Testis (tissue), 3 donors: ENCODE measurements around the gene CIT. TPM values are rescaled to one million over a fixed set of nuclear protein-coding genes. Genes with fewer than 3 reads are reported as not detected.

Experiments
- DNase-seq: peaks from one replicate; pipeline ENCODE4 v3.0.0-alpha.2; 2019
- H3K27ac ChIP-seq, 2 donors: fragments of 200-600 bp; sonication (generic); one replicate each; pipeline ENCODE4 v1.5.1; 2019
- H3K27me3 ChIP-seq: fragments of 200-600 bp; sonication (generic); one replicate; pipeline ENCODE4 v1.5.1; 2019
- H3K36me3 ChIP-seq: fragments of 200-600 bp; sonication (generic); one replicate; pipeline ENCODE4 v1.5.1; 2017; ENCODE audit warnings: low read depth; ENCODE audit errors: missing control alignments
- H3K4me1 ChIP-seq: fragments of 200-600 bp; sonication (generic); one replicate; pipeline ENCODE4 v1.5.1; 2019
- H3K4me3 ChIP-seq, 2 donors: fragments of 200-600 bp; sonication (generic); one replicate each; pipeline ENCODE4 v1.5.1; 2017 to 2019
- H3K9me3 ChIP-seq: fragments of 200-600 bp; sonication (generic); one replicate; pipeline ENCODE4 v1.5.1; 2017
- POLR2A ChIP-seq: fragments of 450-650 bp; IDR thresholded peaks from one replicate; pipeline ENCODE4 v1.6.1; 2017; ENCODE audit warnings: antibody characterized with exemption, mild to moderate bottlenecking, moderate library complexity
- WGBS, 2 donors: methylation state at CpG; one replicate each; pipeline ENCODE4 v1.1.5; 2018; 5-methylcytosine and 5-hydroxymethylcytosine counted together
- intact Hi-C: fragments of 100-400 bp; cut with DNase I; formaldehyde crosslinking; loops from one replicate; pipeline ENCODE4 v1.15.1; 2023; ENCODE audit warnings: low total_unique reads
- polyA plus RNA-seq: library from polyadenylated mRNA; stranded (reverse); fragments of 350-450 nt; fragmentation: Illumina TruSeq; extraction: RNeasy Lipid Tissue Mini Kit (QIAGEN cat#74804); gene quantifications from one replicate; pipeline ENCODE4 v1.2.3, GENCODE V29; 2014; ENCODE audit warnings: low read depth, low replicate concordance; ENCODE audit not compliant: insufficient read depth
- total RNA-seq, 2 donors: library from RNA; depleted of rRNA; stranded (reverse); fragments of >200 nt; gene quantifications; one replicate each; pipeline ENCODE4 v1.2.3, GENCODE V29; 2016
- TF ChIP-seq, protein P1 (sequence below), 3 experiments: fragments of 450-650 bp in 2 of 3; fragments of 200-600 bp in 1 of 3; sonication (generic) in 1 of 3; IDR thresholded peaks; one replicate each; pipeline ENCODE4 v1.5.1; 2016 to 2019; ENCODE audit warnings: antibody characterized with exemption in 3 of 3, mild to moderate bottlenecking in 2 of 3, moderate library complexity in 1 of 3

Gene CIT
- total and polyA plus RNA-seq, 3 donors from 2014 or later = 14.6 to 30.0 (median 20.0) TPM

DNA sequence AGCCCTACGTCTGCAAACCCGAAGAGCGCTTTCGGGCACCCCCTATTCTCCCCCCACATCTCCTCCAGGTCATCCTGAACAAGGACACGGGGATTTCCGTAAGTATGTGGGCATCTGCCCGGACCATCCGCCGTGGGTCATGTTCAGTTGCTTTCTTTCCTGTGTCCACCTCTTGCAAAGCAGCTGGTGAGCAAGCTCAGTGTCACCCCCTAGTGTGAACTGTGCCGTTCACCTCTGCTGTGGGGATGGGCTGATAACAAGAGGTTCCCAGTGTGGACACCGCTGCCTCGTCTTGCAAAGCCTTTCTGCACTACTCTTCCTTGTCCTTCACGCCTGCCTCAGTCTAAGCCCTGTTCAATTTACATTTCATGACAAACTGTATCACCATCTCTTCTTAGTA, 200.5 kb downstream of the CIT start:
- no peak overlapping the region for H3K27ac ChIP-seq

DNA sequence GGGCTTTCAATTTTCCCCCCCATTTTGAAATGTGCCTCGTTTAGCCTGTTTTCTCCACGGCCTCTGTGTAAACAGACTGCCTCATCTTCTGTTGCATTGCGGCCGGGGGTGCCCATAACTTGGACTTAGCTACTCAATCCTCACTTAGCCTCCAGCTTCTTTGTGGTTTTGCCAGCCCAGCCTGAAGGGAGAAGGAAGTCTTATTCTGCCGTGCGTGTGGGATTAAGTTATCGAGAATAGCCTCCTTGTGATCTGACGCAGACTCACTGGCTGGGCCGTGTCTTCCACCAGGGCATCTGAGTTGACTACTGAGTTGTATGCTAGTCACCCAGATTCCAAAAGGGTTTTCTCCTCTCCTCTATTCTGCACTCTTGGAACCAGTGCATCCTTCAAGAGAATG, 201.1 kb downstream of the CIT start:
- Histone ChIP-seq H3K27me3 (no peaks in the 10 kb centered on the region), H3K4me3 (no peak overlapping the region), H3K27ac (no peak overlapping the region), H3K9me3 (no peaks in the 10 kb centered on the region), H3K4me1 (no peaks in the 10 kb centered on the region), H3K36me3 (no peaks in the 10 kb centered on the region)
- no peak for DNase-seq
- 89% methylated on average over 9 of the region's 9 CpGs for WGBS, 2 donors
- intact Hi-C loops = no loop called here
- no peak for TF ChIP-seq POLR2A
- TF ChIP-seq, protein P1, sequence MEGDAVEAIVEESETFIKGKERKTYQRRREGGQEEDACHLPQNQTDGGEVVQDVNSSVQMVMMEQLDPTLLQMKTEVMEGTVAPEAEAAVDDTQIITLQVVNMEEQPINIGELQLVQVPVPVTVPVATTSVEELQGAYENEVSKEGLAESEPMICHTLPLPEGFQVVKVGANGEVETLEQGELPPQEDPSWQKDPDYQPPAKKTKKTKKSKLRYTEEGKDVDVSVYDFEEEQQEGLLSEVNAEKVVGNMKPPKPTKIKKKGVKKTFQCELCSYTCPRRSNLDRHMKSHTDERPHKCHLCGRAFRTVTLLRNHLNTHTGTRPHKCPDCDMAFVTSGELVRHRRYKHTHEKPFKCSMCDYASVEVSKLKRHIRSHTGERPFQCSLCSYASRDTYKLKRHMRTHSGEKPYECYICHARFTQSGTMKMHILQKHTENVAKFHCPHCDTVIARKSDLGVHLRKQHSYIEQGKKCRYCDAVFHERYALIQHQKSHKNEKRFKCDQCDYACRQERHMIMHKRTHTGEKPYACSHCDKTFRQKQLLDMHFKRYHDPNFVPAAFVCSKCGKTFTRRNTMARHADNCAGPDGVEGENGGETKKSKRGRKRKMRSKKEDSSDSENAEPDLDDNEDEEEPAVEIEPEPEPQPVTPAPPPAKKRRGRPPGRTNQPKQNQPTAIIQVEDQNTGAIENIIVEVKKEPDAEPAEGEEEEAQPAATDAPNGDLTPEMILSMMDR (IDR thresholded peaks at IDR 0.05) = no peak

More for the DNA sequence above, 200.5 kb downstream of the CIT start:
- Histone ChIP-seq H3K9me3 (no peaks in the 10 kb centered on the region), H3K27me3 (no peaks in the 10 kb centered on the region), H3K4me1 (no peaks in the 10 kb centered on the region), H3K36me3 (no peaks in the 10 kb centered on the region), H3K4me3 (no peak overlapping the region)
- TF ChIP-seq POLR2A = no peak
- TF ChIP-seq, protein P1 (IDR thresholded peaks at IDR 0.05) = no peak
- no peak for DNase-seq
- 91 to 93% methylated on average over 13 of the region's 13 CpGs for WGBS, 2 donors
- intact Hi-C loops = no loop called here

DNA sequence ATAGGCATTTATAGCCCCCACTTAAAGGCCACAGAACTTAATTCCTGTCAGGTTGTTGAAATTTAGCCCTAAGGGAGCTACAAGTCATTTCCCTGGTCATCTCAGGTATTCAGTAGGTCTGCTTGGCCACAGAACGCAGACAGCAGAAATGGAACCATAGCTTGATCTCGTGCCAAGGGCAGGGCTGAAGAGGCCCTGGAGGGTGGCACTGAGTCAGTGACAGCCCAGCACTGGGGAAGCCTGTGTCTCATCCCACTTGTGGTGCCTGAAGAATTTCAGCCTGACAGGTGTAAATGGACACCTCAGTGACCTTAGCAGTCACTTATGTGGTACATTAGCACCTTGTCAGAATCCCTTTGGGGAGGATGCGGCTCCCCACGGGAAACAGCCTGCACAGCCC, 202.6 kb downstream of the CIT start:
- intact Hi-C loops = no loop called here
- H3K27me3 ChIP-seq = no peaks in the 10 kb centered on the region
- 89 to 95% methylated on average over 4 of the region's 4 CpGs for WGBS, 2 donors

DNA sequence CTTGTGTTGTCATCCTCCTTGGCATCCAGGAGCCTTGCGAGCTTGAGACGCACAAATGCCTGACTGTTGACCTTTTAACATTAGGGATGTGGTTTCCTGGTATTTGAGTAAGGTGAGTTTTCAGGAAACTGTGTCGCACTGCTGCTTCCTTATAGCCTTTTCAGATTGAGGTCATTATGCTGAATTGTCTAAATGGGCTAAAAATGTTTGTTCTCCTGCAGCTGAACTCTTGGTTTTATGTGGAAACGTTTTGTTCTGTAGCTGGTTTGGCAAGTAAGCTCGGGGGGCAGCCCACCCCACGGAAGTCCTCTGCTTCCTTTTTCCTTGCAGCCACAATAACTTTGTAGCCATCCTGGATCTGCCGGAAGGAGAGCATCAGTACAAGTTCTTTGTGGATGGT, 203.5 kb downstream of the CIT start:
- Histone ChIP-seq H3K4me3 (no peak overlapping the region), H3K27me3 (no peaks in the 10 kb centered on the region), H3K4me1 (peaks cover 12% of the 10 kb centered on the region), H3K36me3 (no peaks in the 10 kb centered on the region), H3K9me3 (no peaks in the 10 kb centered on the region), H3K27ac (peak overlapping the region in 1 of 2 donors; percentile 44)
- intact Hi-C loops = no loop called here
- no peak for DNase-seq
- no peak for TF ChIP-seq POLR2A
- TF ChIP-seq, protein P1 (IDR thresholded peaks at IDR 0.05) = no peak
- WGBS, 2 donors = 78 to 80% methylated on average over 7 of the region's 7 CpGs

More for the DNA sequence above, 202.6 kb downstream of the CIT start:
- no peaks in the 10 kb centered on the region for H3K9me3 ChIP-seq
- H3K4me1 ChIP-seq = peaks cover 9% of the 10 kb centered on the region
- no peak for DNase-seq
- H3K27ac ChIP-seq = no peak overlapping the region
- no peak overlapping the region for H3K4me3 ChIP-seq
- no peaks in the 10 kb centered on the region for H3K36me3 ChIP-seq
- no peak for TF ChIP-seq POLR2A
- TF ChIP-seq, protein P1 (IDR thresholded peaks at IDR 0.05) = no peak

DNA sequence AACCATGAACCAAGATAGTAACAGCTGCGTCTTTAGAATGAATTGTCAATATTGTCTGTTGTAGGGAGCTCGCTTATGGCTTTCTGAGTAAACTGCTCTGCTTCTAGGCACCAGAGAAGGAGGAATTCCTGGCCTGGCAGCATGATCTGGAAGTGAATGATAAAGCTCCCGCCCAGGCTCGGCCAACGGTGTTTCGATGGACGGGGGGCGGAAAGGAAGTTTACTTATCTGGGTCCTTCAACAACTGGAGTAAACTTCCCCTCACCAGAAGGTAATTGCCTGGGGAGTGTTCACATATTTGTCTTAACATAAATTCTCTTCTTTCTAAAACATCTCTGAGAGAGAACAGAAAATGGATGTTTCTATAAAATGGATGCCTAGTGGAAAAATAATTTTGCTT, 204.9 kb downstream of the CIT start:
- DNase-seq = no peak
- no peaks in the 10 kb centered on the region for H3K9me3 ChIP-seq
- TF ChIP-seq POLR2A = no peak
- TF ChIP-seq, protein P1 (IDR thresholded peaks at IDR 0.05) = no peak
- H3K4me3 ChIP-seq = no peak overlapping the region
- peaks cover 17% of the 10 kb centered on the region for H3K4me1 ChIP-seq
- no peak overlapping the region for H3K27ac ChIP-seq
- WGBS, 2 donors = 89 to 90% methylated on average over 8 of the region's 8 CpGs
- no peaks in the 10 kb centered on the region for H3K36me3 ChIP-seq
- intact Hi-C loops = no loop called here
- H3K27me3 ChIP-seq = no peaks in the 10 kb centered on the region
